Measurements from ENCODE around the gene FNBP1L.
"Not testable (repeated sequence)": the region's sequence is repeated elsewhere in the genome, so short reads cannot be mapped to it uniquely, and the experiment has no call there.

Gene FNBP1L

DNA sequence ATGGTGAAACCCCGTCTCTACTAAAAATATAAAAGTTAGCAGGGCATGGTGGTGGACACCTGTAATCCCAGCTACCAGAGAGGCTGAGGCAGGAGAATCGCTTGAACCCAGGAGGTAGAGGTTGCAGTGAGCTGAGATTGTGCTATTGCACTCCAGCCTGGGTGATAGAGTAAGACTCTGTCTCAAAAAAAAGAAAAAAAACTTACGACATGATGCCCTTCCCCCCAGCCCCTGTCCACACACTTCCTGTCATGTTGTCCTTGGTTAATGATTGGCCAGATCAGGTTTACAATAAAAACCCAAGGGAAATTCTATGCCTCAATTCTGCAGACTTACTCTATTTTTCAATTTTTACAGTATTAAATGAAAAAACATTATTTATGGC, 143.4 kb downstream of the FNBP1L start:
- DNase-seq (ENCODE audit: low read depth in 2 of 2, low spot score in 1 of 2) = not testable (repeated sequence)

GRCh38 chr1:93591676-93592550, 144.0 kb downstream of the FNBP1L start:
- DNase-seq (ENCODE audit: low read depth in 2 of 2, low spot score in 1 of 2) = no peak

DNA sequence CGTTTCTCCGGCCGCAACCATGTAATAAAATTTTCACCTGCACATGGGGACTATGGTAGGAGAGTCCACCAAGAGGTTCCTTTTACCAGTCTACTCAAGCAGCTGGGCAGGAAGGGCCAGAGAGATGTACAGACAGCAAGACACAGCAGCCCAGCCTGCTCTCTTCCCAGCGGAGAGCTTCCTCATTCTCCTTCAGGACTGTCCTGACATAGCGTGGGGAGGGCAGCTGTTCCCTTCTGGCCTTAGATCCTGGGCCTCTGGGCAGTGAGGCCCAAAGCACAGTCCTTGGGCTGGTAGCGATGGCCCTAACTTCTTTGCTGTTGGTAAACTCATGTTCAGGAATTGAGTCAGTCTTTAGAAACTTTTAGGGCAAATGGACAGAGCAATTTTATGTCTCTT, 144.6 kb downstream of the FNBP1L start:
- DNase-seq (ENCODE audit: low read depth in 2 of 2, low spot score in 1 of 2) = no peak

GRCh38 chr1:93593854-93594602, 146.1 kb downstream of the FNBP1L start:
- DNase-seq (ENCODE audit: low read depth in 2 of 2, low spot score in 1 of 2) = no peak

DNA sequence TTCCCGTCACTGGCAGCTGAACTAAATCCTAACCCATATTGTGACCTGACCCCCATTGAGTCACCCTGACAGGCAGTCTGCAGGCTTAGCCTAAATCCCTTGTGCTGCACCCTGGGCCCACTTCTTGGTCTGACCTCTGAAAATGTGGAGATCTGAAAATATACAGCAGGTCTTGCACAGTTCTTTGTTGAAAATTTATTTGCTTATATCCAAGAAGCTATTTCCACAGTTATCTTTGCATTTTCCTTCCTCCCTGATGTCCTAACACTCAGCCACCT, 146.6 kb downstream of the FNBP1L start:
- no peak for DNase-seq (ENCODE audit: low read depth in 2 of 2, low spot score in 1 of 2)

DNA sequence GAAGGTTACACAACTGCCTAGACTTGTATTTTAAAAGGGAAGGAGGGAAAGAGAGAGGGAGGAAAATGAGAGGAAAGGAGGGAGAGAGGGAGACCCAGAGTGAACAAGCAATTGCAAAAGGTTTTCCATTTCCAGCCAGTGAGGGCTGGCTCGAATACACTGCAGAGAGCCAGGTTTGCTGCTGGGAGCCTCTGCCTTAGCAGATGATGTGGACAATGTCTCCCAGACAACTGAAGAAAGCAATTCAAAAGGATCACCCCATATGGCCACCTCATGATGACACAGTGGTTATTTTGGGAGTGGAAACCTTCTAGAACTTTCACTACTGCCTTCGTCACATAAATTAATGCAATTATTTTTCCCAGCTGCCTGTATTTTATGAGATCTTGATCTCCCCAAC, 147.3 kb downstream of the FNBP1L start:
- DNase-seq (ENCODE audit: low read depth in 2 of 2, low spot score in 1 of 2) = no peak

DNA sequence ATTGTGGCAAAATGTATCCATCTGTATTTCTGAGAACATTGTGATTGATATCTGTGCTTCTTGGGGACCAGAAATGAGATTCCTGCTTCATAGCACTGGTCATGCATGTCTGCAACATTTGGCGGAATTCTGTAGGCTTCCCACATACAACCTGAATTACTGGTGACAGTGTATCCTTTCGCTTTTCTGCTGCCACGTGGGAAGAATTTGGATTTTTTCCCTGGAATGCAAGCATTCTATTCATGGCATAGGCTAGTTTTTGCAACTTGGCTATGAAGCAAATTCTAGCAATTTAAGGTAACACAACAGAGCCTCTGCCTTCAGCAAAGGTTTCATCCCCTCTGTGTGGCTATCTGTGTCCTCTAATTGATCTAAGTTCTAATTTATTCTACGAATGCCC, 147.8 kb downstream of the FNBP1L start:
- DNase-seq (ENCODE audit: low read depth in 2 of 2, low spot score in 1 of 2) = no peak

- DNase-seq (ENCODE audit: low read depth in 2 of 2, low spot score in 1 of 2) = no peak
Observed at GRCh38 chr1:93596329-93597089, 148.6 kb downstream of the FNBP1L start.

- no peak for DNase-seq (ENCODE audit: low read depth in 2 of 2, low spot score in 1 of 2)
Observed at GRCh38 chr1:93597709-93598108, 149.8 kb downstream of the FNBP1L start.

DNA sequence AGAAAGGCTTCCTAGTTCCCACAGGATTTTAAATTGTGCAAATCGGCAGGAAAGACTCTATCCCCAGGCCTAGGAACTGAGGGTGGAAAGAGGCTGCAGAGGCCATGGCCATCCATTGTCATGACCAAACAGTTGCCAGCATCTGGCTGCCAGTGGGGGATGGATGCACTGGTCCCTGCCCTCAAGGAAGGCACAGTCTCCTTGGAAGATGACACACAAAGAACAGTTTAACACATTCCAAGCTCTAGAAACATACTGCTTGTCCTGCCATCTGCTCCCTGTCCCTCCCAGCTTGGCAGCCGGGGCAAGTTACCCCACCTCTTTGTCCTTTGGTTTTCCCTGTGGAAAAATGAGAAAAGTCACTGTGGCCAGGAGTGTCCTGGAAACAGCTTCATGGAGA, 150.5 kb downstream of the FNBP1L start:
- no peak for DNase-seq (ENCODE audit: low read depth in 2 of 2, low spot score in 1 of 2)

DNA sequence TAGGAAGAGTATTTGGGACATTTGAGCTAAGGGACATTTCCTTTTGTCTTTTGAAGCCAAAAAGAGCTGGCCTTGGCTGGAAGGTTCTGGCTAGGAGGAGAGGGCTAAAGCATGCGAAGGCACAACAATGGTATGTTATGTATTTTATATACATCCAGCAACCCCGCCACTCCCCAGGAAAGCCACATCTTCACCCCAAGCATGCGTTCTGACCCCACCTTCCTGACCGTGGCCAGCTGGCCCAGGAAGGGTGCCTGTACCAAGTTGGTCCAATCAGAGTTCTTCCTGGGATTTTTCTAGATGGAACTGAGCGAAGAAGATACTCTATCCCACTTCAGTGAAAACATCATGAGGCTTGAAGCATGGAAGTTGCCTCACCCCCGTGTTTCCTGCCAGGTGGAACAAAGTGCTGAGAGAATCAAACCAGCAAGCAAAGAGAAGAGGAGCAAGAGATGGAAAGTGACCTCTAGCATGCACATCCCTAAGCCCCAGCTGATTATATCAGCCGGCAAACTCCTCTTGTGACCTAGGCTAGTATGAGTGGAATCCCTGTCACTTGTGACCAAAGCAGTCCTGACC, 151.0 kb downstream of the FNBP1L start:
- DNase-seq (ENCODE audit: low read depth in 2 of 2, low spot score in 1 of 2) = no peak

DNA sequence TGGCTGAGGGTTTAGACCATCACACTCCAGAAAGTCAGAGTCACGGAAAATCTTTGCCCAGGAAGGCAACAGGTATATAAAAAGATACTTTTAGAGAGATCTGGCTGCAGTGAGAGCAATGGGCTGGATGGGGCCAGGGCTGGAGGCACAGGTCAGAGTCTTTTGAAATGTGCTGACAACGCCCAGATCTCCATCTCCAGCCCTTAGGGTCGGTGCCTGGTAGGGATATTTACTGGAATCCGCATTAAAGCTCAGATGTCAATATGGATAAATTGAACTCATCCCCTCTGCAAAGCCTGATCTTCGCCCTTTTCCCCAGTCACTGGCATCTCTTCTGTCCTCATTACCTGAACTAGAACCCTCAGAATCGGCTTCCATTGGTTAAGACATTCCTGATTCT, 151.6 kb downstream of the FNBP1L start:
- DNase-seq (ENCODE audit: low read depth in 2 of 2, low spot score in 1 of 2) = no peak

GRCh38 chr1:93600663-93601062, 152.7 kb downstream of the FNBP1L start:
- no peak for DNase-seq (ENCODE audit: low read depth in 2 of 2, low spot score in 1 of 2)

DNA sequence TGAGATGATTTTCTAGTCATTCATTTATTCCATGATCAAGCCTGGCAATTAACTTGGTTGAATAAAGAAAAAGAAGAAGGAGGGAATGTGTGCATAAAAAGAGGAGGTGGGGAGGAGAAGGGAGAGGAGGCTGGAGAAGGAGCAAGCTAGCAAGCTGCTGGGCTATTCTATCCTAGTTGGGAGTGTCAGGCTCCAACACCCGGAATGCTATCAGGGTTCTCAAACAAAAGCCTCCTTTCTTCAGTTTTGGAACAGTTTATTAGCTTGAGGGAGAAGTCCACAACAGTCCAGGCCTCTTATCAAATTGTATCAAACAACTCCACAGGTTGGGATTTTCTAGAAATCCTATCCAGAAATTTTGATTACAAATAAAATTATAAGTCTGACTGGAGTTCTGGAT, 153.8 kb downstream of the FNBP1L start:
- no peak for DNase-seq (ENCODE audit: low read depth in 2 of 2, low spot score in 1 of 2)

DNA sequence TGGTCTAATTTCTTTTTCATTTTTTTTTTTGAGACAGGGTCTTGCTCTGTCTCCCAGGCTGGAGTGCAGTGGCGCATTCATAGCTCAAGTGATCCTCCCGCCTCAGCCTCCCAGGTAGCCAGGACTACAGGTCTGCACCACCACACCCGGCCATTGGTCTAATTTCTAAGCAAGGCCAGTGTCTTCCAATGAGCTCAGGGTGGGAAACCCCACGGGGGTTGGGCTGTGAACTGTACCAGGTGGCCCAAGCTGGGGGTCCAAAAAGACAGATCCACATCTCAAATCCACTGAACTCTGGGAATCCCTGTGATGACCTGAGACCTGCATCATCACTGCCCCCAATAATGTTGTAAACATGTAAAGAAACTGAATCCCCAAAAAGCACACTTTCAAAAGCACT, 154.2 kb downstream of the FNBP1L start:
- no peak for DNase-seq (ENCODE audit: low read depth in 2 of 2, low spot score in 1 of 2)

DNA sequence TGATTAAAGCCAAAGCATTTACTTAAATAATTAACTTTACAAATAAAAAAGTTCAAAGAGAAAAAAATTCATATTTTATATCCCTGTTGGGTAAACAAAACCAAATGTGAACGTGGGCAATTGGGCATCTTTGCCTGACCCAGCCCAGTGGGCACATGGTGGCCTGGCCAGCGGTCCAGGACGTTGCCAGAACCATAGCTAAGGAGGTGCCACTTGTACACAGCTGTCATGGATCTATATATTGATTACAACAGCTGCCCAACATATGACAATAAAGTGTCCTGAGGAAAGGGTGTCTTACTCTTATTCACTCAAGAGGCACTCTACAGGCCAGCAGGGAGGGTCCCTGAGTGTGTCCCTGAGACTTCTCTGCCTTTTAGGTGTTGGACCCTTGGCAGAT, 155.2 kb downstream of the FNBP1L start:
- DNase-seq (ENCODE audit: low read depth in 2 of 2, low spot score in 1 of 2) = no peak

DNA sequence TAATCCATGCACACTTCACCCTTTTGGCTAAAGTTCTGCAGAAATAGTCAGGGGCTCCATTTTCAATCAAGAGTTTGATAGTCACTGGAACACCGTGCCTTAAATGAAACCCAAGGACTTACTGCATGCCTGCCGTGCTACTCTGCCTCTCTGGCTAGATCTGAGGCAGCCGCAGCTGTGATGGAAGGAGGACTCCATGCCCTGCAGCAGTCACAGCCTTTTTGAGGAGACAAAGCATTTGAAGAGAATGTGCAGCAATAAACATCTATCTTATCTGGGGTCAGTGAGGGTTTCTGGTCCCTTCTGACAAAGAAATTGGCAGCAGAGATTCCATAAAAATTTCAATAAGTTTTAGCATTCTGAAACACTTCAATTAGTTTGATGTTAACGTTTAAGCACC, 155.7 kb downstream of the FNBP1L start:
- DNase-seq (ENCODE audit: low read depth in 2 of 2, low spot score in 1 of 2) = no peak

Measured in stimulated activated CD8-positive, alpha-beta memory T cell treated with anti-CD3 and anti-CD28 coated beads, Interleukin-4, amount 100 ng/mL, for 4 hours (primary cell).